Lower lobe of right lung (tissue), 2 donors: ENCODE data around the gene PACRG. TPM values are rescaled to one million over a fixed set of nuclear protein-coding genes. Genes with fewer than 3 reads are reported as not detected.

Source experiments
- ATAC-seq, 2 donors: fragments of 200-7000 bp; cut with Tn5 transposase; one replicate each; pipeline ENCODE4 v1.9.1; 2020 to 2022; ENCODE audit warnings: mild to moderate bottlenecking in 2 of 2, moderate library complexity in 2 of 2
- DNase-seq: peaks from one replicate; pipeline ENCODE4 v3.0.0-alpha.2; 2020
- H3K27ac ChIP-seq: fragments of 200-600 bp; one replicate; pipeline ENCODE4 v1.8.0; 2022
- H3K27me3 ChIP-seq: fragments of 200-600 bp; one replicate; pipeline ENCODE4 v1.8.0; 2022; ENCODE audit warnings: low read depth
- H3K36me3 ChIP-seq: fragments of 200-600 bp; one replicate; pipeline ENCODE4 v1.8.0; 2022; ENCODE audit warnings: mild to moderate bottlenecking
- H3K4me1 ChIP-seq: fragments of 200-600 bp; one replicate; pipeline ENCODE4 v1.8.0; 2022
- H3K4me3 ChIP-seq: fragments of 200-600 bp; one replicate; pipeline ENCODE4 v1.8.0; 2022; ENCODE audit warnings: mild to moderate bottlenecking
- H3K9me3 ChIP-seq: fragments of 200-600 bp; one replicate; pipeline ENCODE4 v1.8.0; 2022
- CTCF ChIP-seq: fragments of 200-600 bp; IDR thresholded peaks from one replicate; pipeline ENCODE4 v1.8.0; 2022; ENCODE audit warnings: antibody characterized with exemption, mild to moderate bottlenecking
- intact Hi-C: fragments of 100-400 bp; cut with DNase I; formaldehyde crosslinking; loops from one replicate; pipeline ENCODE4 v1.11.0; 2022
- total RNA-seq: library from RNA; stranded (reverse); fragmentation: NEBNext Ultra II Directional; extraction: Animal tissue kit (Norgen Biotek cat#: 25700); gene quantifications from one replicate; pipeline ENCODE4 v1.2.1, GENCODE V29; 2021
- donor health status: DM: no; HTN: yes; CAD: no; lungs with severe emphysema.

Gene PACRG
- total RNA-seq, 1 donor from 2014 or later, result 5.5 TPM

GRCh38 chr6:162702446-162702845 lies 25.3 kb upstream of the PACRG start:
- no peak for DNase-seq
- H3K27ac ChIP-seq, result no peak overlapping the region
- H3K4me3 ChIP-seq, result no peak overlapping the region
- no peaks in the 10 kb centered on the region for H3K36me3 ChIP-seq
- no peaks in the 10 kb centered on the region for H3K9me3 ChIP-seq
- intact Hi-C loops, result no loop called here
- no peak for ATAC-seq
- no peaks in the 10 kb centered on the region for H3K4me1 ChIP-seq
- TF ChIP-seq CTCF, result no peak
- H3K27me3 ChIP-seq, result no peaks in the 10 kb centered on the region

- ATAC-seq, result no peak
- DNase-seq, result no peak
- no peaks in the 10 kb centered on the region for H3K36me3 ChIP-seq
- H3K4me1 ChIP-seq, result no peaks in the 10 kb centered on the region
- no peak for TF ChIP-seq CTCF
- H3K27ac ChIP-seq, result no peak overlapping the region
- intact Hi-C loops, result no loop called here
- H3K27me3 ChIP-seq, result no peaks in the 10 kb centered on the region
- no peak overlapping the region for H3K4me3 ChIP-seq
- no peaks in the 10 kb centered on the region for H3K9me3 ChIP-seq
Measured at GRCh38 chr6:162704001-162704400, 23.8 kb upstream of the PACRG start.

- TF ChIP-seq CTCF, result no peak
- intact Hi-C loops, result no loop called here
- Histone ChIP-seq H3K27ac (no peak overlapping the region), H3K36me3 (no peaks in the 10 kb centered on the region), H3K27me3 (no peaks in the 10 kb centered on the region), H3K9me3 (no peaks in the 10 kb centered on the region), H3K4me1 (no peaks in the 10 kb centered on the region), H3K4me3 (no peak overlapping the region)
- ATAC-seq (no peak), DNase-seq (no peak)
Measured at GRCh38 chr6:162705736-162706135, 22.0 kb upstream of the PACRG start.

GRCh38 chr6:162706232-162706631 lies 21.5 kb upstream of the PACRG start:
- Histone ChIP-seq H3K4me1 (no peaks in the 10 kb centered on the region), H3K27ac (peak overlapping the region; percentile 32), H3K4me3 (peak overlapping the region; percentile 17), H3K27me3 (no peaks in the 10 kb centered on the region), H3K9me3 (no peaks in the 10 kb centered on the region), H3K36me3 (no peaks in the 10 kb centered on the region)
- ATAC-seq (peak; percentile 42 to 61), DNase-seq (peak; percentile 47)
- no peak for TF ChIP-seq CTCF
- intact Hi-C loops, result no loop called here

GRCh38 chr6:162708971-162709370 lies 18.8 kb upstream of the PACRG start:
- H3K36me3 ChIP-seq, result no peaks in the 10 kb centered on the region
- no peak for ATAC-seq
- H3K9me3 ChIP-seq, result no peaks in the 10 kb centered on the region
- TF ChIP-seq CTCF, result no peak
- H3K4me3 ChIP-seq, result no peak overlapping the region
- H3K4me1 ChIP-seq, result no peaks in the 10 kb centered on the region
- DNase-seq, result no peak
- intact Hi-C loops, result no loop called here
- no peak overlapping the region for H3K27ac ChIP-seq
- no peaks in the 10 kb centered on the region for H3K27me3 ChIP-seq

GRCh38 chr6:162709431-162709830 lies 18.3 kb upstream of the PACRG start:
- no peak for TF ChIP-seq CTCF
- intact Hi-C loops, result no loop called here

More at GRCh38 chr6:162709431-162709830, 18.3 kb upstream of the PACRG start:
- Histone ChIP-seq H3K9me3 (no peaks in the 10 kb centered on the region), H3K36me3 (no peaks in the 10 kb centered on the region), H3K27me3 (no peaks in the 10 kb centered on the region), H3K27ac (no peak overlapping the region), H3K4me3 (no peak overlapping the region), H3K4me1 (no peaks in the 10 kb centered on the region)
- no peak for ATAC-seq
- no peak for DNase-seq
